H4 (cell line): ENCODE data around the gene RPA1. TPM values are rescaled to one million over a fixed set of nuclear protein-coding genes. Genes with fewer than 3 reads are reported as not detected.
"Not testable (repeated sequence)": the region's sequence is repeated elsewhere in the genome, so short reads cannot be mapped to it uniquely, and the experiment has no call there.

Experiments used
- DNase-seq: peaks from one replicate; pipeline ENCODE4 v3.0.0-alpha.2; 2015; ENCODE audit warnings: low spot score
- total RNA-seq: library from RNA; depleted of rRNA; stranded (reverse); fragments of >200 nt; shearing (Covaris generic); gene quantifications from 2 replicates; pipeline ENCODE4 v1.2.3, GENCODE V29; 2014

RPA1 gene
- total RNA-seq, 1 experiment from 2014 or later: 29.0 TPM

- no peak for DNase-seq
Measured at GRCh38 chr17:1878419-1879121, 48.8 kb downstream of the RPA1 start.

DNA sequence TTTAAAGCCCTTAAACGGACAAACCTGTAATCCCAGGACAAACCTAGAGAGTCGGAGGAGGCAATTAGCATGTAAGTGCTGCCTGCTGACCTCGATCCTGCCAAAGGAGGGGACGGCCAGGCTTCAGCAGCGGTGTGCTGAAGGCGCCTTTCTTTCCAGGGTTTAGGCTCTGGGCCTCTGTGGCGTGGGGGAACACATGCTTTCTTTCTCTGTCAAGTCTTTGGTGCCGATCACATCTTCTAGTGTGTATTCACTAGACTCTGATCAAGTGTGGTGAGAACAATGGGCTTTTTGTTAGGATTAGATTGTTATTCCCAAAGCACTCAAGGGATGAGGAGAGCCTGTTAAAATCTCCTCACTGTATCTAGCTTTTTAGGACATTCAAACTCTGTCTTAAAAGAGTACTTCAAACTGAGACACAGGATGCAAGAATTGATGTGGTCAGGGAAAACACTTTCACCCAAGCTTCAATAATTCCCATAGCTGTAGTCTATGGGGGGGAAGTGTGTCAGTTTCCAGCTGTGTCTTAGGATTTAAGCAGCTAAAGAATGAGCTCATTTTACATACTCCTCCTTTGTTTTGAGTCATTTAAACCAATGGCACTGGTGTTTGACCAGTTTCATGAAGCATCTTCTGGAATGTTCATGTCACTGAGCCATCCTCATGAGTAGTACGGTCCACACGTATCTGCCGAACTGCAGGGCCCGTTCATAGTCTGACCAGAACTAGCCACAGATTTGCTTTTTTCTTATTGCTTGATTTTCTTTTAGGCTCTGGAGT, 51.2 kb downstream of the RPA1 start:
- DNase-seq: no peak

DNA sequence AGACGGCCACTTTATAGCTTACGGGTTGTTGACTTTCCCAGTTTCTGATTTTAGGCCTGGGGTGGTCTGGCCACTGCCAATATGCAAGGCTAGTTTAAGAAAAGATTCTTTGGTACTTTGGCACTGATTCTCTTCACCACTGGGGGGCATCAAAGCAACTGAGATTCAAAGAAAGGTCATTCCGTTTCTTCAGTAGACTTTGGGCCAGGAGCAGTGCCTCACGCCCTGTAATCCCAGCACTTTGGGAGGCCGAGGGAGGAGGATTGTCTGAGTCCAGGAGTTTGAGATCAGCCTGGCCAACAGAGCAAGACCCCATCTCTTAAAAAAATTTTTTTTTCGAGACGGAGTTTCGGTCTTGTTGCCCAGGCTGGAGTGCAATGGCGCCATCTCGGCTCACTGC, 53.0 kb downstream of the RPA1 start:
- DNase-seq: peak; percentile 38

DNA sequence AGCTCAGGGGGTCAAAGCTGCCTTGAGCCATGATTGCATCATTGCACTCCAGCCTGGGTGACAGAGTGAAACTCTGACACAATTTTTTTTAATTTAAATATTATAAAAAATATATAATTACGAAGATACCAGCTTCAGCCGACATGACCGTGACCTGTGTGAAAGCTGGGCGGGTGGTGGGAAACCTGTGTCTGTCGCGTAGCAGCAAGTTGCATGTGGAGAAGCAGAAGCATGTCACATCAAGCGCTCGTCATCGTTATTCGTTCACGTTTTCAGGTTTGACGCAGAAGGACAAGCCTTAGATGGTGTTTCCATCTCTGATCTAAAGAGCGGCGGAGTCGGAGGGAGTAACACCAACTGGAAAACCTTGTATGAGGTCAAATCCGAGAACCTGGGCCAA, 53.7 kb downstream of the RPA1 start:
- no peak for DNase-seq

GRCh38 chr17:1888741-1889140, 58.9 kb downstream of the RPA1 start:
- no peak for DNase-seq

- DNase-seq: no peak
Measured at GRCh38 chr17:1890758-1891450, 61.1 kb downstream of the RPA1 start.

GRCh38 chr17:1894753-1895339, 65.0 kb downstream of the RPA1 start:
- DNase-seq: no peak

GRCh38 chr17:1895479-1895878, 65.7 kb downstream of the RPA1 start:
- DNase-seq: not testable (repeated sequence)

- no peak for DNase-seq
Measured at GRCh38 chr17:1896243-1897104, 66.7 kb downstream of the RPA1 start.

- no peak for DNase-seq
Measured at GRCh38 chr17:1897105-1897656, 67.4 kb downstream of the RPA1 start.

DNA sequence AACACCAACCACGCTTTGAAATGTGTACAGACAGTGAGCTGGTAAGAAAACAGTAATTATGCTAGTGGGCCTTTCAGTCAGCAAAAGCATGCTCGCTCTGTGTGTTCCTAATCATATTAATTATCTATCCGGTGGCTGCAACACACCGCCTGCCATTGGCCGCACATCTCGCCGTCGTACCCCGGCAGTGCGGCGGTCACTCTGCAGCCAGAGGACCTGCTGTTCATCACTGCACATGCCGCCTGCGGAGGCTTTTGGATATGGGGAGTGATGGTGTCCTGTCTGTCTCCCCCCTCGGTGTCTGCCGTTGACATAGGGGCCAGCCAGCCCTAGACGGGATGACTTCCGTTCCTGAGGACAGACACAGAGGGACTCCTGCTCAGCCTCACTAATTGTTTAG, 68.5 kb downstream of the RPA1 start:
- no peak for DNase-seq

DNA sequence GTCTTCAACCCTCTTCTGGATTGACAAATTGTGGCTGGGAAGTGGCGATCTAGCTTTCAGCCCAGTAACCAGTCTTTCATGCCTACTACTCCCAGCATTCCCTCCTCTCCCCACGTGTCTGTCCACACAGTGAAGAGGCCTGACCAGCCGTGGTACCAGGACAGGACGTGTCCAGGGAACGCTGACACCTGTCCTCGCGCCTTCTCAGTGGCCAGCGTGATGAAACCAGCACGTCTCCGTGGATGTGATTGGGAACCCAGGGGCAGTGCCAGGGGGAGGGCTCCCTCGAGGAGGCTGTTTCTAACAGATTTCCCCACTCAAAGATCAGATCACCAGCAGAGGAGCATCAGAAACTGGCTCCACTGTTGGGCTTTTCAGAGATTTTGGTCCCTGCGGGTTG, 69.1 kb downstream of the RPA1 start:
- no peak for DNase-seq

DNA sequence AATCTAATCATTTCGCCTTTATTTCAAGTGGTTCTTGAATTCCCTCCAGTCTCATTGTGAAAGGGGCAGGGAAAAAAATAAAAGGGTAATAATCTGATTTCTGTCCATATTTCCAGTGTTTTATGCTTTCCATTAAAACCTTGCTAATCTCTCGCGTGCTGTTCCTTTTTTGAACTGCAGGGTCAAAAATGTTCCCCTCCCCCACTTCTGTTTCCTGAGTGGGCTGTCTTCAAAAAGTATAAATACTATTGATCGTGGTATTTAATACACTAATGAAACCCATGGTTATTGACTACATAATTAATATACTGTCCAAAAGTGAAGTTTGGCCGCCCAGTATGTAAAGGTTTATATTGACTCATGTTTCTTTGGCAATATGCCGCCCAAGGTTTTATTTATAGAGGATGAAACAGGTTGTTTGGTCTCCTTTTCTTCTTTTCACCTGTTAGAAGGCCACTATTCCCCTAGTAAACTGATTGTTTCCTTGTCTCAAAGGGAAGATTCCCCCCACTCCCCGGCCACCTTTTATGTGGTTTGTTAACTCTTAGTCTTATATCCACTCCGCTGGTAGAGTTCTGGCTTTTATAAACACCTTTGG, 69.7 kb downstream of the RPA1 start:
- DNase-seq: no peak

DNA sequence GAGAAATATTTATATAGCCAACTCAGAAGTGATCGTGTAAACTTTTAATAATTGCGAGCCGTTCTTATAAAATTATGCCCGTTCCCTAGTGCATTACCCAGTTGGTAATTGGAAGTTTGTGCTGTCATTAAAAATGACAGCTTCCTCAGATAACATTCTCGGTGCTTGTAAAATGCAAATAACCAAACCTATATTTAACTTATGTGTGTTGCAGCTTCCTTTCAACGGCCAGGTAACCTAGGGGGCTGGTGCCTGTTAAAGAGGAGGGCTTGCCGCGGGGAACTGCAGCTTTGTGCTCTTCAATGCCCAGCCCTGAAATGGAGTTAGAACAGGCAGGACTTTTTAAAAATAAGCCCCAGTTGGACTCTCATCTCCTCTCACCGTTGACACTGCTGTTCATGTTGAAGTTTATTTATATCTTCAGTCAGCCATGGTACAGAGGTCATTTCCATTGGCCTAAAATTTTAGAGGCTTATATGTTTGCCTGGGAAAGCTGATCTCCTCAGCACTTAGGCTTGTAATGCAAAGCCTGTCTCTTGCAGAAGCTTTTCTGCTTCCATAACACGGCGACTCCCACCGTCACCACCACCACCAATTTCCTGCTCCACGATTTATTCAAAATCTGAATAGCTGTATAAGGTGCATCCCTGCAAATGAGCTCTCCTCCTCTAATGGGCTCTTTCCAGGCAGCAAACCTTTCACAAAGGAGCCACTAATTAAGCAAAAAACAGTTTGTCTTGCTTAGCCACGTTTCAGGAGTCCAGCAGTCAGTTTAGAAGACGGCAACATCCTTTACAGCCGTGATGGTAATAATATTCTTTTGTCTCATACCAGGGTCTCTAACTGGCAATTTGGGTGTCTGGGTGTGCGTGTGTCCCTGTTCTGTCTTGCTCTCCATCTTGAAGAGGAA, 74.7 kb downstream of the RPA1 start:
- DNase-seq: no peak

DNA sequence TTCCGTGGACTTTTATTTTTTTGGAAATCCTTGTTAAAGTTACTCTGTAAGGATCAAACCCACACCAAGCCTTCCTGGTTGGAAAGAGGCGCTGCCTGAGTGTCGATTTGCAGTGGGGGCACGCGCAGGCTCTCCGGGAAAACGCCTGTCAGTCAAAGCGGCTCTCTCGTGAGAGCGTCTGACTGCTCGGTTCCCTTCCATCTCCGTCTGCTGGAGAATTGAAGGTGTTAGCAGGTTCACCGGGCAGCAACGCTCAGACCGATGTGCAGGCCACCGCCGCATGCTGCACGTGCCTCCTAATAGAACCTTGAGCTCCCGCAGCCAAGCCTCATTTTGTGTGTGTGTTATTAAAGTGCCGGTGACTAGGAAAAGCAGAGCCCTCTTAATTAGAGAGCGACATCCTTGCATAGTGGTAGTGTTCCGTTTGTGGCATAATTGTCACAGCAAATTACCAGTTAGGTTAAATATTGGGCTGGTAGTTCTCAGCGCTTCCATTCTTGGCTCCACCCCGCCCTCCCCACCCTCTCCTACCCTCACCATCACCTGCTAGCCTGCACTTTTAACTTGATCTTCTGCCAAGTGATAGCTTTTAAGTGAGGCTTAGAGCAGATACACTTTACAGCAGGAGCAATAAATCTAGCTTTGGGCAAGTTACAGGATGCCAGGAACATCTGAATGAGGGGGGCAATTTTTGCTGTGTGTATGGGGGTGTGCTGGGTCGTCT, 75.5 kb downstream of the RPA1 start:
- no peak for DNase-seq

DNA sequence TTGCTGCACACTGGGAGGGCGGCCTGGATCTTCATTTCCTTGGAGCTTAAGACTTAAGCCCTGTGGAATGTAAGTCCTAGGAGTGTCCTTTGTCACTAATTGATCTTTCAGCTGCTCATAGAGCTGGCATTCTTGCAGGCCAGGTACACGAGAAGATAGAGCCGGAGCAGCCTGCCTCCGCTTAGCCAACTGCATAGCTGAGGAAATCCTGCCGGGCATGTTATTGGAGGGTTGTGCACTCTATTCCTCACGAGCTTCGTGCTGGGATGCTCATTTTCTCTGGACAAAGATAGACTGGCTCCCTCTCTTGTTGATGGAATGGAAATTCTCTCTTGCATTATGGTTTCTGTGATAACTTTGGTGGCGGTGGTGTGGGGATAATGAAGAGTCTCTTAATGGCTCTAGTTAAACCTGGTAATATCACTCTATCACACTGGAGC, 76.9 kb downstream of the RPA1 start:
- DNase-seq: no peak

DNA sequence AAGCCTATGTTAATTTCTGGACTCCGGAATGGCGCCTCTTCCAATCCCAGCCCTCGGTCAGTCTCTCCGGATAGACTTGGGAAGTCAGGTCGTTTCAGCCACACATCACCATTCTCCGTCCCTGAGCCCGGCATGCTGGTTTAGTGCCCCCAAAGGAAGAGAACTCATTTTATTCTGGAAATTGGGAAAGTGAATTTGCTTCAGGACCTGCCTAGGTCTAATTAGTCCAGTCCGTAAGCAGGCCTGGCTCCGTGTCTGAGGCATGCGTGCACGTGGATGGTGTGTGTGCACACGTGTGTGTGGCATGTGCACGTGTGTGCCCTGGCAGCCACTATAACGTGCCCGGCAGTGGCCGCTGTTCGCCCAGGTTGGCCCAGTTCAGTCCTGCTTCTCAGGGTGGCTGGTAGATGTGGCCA, 77.4 kb downstream of the RPA1 start:
- DNase-seq: no peak

DNA sequence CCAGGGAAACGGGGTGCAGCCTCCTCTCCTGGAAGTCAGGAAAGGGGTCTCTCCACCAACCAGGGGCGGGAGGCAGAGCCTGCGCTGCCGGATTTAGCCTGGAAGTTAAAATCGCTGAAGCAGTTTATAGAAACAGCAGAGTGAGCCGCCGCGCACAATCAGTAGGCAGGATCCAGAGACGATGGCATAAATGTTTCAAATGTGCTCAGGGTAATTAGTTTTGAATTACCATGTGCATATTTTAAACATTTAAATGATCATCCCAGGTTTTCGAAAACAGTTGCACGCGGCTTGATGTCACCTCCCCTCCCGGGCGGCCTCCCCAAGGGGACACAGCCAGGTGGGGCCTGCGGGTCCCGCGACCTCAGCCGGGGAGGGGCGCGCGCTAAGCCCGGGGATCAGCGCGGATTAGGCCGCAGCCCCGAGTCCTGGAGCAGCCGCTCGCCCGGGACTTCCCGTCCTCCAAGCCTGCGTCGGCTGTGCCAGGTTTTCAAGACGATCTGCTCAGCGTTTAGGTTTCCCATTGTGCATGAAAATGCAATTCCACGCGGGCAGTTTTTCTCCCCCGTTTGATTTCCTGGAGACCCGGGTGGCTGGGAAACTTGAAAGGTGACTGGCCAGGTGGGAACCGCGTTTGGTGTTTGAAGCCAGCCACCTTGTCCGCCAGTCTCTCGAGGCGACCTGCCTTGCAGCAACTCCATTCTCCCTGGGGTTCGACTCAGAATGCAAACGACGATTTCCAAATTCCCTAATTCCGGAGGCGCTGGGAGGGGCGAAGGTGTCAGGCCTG, 78.3 kb downstream of the RPA1 start:
- no peak for DNase-seq
